Keratinocyte (primary cell): ENCODE measurements around the gene NDRG3. TPM values are rescaled to one million over a fixed set of nuclear protein-coding genes. Genes with fewer than 3 reads are reported as not detected.

ENCODE experiments used
- DNase-seq: peaks from one replicate; pipeline ENCODE4 v3.0.0-alpha.2; 2011; ENCODE audit warnings: low read depth, missing footprints, low spot score
- FAIRE-seq: peaks from 2 replicates; lab custom pipeline; 2011; peaks lifted over from hg19 to GRCh38; lab: Jason Lieb, UNC
- H2AFZ ChIP-seq: 2 replicates; pipeline ENCODE4 v1.6.0; 2012; ENCODE audit warnings: low read length, control low read depth, inconsistent platforms; ENCODE audit not compliant: control insufficient read depth
- H3K27ac ChIP-seq: 2 replicates; pipeline ENCODE4 v1.5.1; 2011; ENCODE audit warnings: low read length; ENCODE audit not compliant: control insufficient read depth, insufficient read depth
- H3K27me3 ChIP-seq: 3 replicates; pipeline ENCODE4 v1.6.0; 2011; ENCODE audit warnings: low read length; ENCODE audit not compliant: control insufficient read depth, insufficient read depth; ENCODE audit errors: extremely low read depth
- H3K36me3 ChIP-seq, 2 experiments: 2 replicates in 1 of 2; 3 replicates in 1 of 2; pipeline ENCODE4 v1.5.1; 2011; ENCODE audit warnings: low read length in 2 of 2, mild to moderate bottlenecking in 1 of 2; ENCODE audit not compliant: control insufficient read depth in 2 of 2, insufficient read depth in 2 of 2; ENCODE audit errors: extremely low read depth in 1 of 2
- H3K4me1 ChIP-seq: 3 replicates; pipeline ENCODE4 v1.5.1; 2011; ENCODE audit warnings: low read length; ENCODE audit not compliant: control insufficient read depth, insufficient read depth; ENCODE audit errors: extremely low read depth
- H3K4me2 ChIP-seq: 3 replicates; pipeline ENCODE4 v1.6.0; 2011; ENCODE audit warnings: low read depth, low read length; ENCODE audit not compliant: control insufficient read depth, insufficient read depth; ENCODE audit errors: extremely low read depth
- H3K4me3 ChIP-seq, 3 experiments: fragments of 200-600 bp in 1 of 3; sonication (generic) in 1 of 3; 2 replicates in 2 of 3; 3 replicates in 1 of 3; pipeline ENCODE4 v1.5.1; 2011 to 2016; ENCODE audit warnings: low read length in 3 of 3, mild to moderate bottlenecking in 3 of 3, control low read depth in 2 of 3, inconsistent platforms in 1 of 3, low read depth in 1 of 3, mixed read lengths in 1 of 3, mixed run types in 1 of 3, moderate library complexity in 1 of 3; ENCODE audit not compliant: control insufficient read depth in 2 of 3, insufficient read depth in 2 of 3; ENCODE audit errors: extremely low read depth in 1 of 3
- H3K79me2 ChIP-seq: 2 replicates; pipeline ENCODE4 v1.6.0; 2012; ENCODE audit warnings: low read length; ENCODE audit not compliant: control insufficient read depth, insufficient read depth
- H3K9ac ChIP-seq: 3 replicates; pipeline ENCODE4 v1.6.0; 2011; ENCODE audit warnings: low read length; ENCODE audit not compliant: control insufficient read depth, insufficient read depth; ENCODE audit errors: extremely low read depth
- H3K9me1 ChIP-seq: 3 replicates; pipeline ENCODE4 v1.6.0; 2011; ENCODE audit warnings: low read length; ENCODE audit not compliant: control insufficient read depth, insufficient read depth; ENCODE audit errors: extremely low read depth
- H3K9me3 ChIP-seq: 2 replicates; pipeline ENCODE4 v1.5.1; 2012; ENCODE audit warnings: low read depth, low read length; ENCODE audit not compliant: control insufficient read depth
- H4K20me1 ChIP-seq: 3 replicates; pipeline ENCODE4 v1.6.0; 2011; ENCODE audit warnings: low read length; ENCODE audit not compliant: control insufficient read depth, insufficient read depth; ENCODE audit errors: extremely low read depth
- CTCF ChIP-seq, 3 experiments: IDR thresholded peaks in 1 of 3; conservative IDR thresholded peaks in 1 of 3; optimal IDR thresholded peaks in 1 of 3; 2 replicates in 2 of 3; 3 replicates in 1 of 3; pipeline versions ENCODE3 to v1.5.1; 2011; ENCODE audit warnings: low read length in 3 of 3, mild to moderate bottlenecking in 3 of 3, moderate library complexity in 2 of 3, control low read depth in 1 of 3, inconsistent platforms in 1 of 3; ENCODE audit not compliant: insufficient read depth in 2 of 3; ENCODE audit errors: extremely low read depth in 1 of 3
- EZH2 ChIP-seq: IDR thresholded peaks from one replicate; pipeline ENCODE4 v1.6.1; 2012; ENCODE audit warnings: inconsistent platforms, mild to moderate bottlenecking, low read length, moderate library complexity
- dilution Hi-C: fragments of 300-500 bp; cut with MboI; formaldehyde crosslinking; loops from one replicate; pipeline ENCODE4 v1.7.0; 2020; ENCODE audit warnings: low sequenced_read_pairs; ENCODE audit not compliant: extremely low pct_ligation_motif_present
- polyA plus RNA-seq, 5 experiments: library from polyadenylated mRNA; depleted of rRNA in 3 of 5; stranded (reverse) in 3 of 5; stranded (forward) in 1 of 5; unstranded in 1 of 5; fragments of >200 nt; gene quantifications; 1 replicate in 1 of 5; 2 replicates in 3 of 5; 3 replicates in 1 of 5; pipeline versions ENCODE4 v1.2.1 to v1.2.3, GENCODE V29; 2011 to 2012; ENCODE audit warnings: missing spikeins in 2 of 5, low read depth in 1 of 5, low replicate concordance in 1 of 5

Gene NDRG3
- polyA plus RNA-seq, 1 donor (not counting 4 experiments of a cell fraction or from before 2014, with no cell fraction given) = 44.1 TPM

DNA sequence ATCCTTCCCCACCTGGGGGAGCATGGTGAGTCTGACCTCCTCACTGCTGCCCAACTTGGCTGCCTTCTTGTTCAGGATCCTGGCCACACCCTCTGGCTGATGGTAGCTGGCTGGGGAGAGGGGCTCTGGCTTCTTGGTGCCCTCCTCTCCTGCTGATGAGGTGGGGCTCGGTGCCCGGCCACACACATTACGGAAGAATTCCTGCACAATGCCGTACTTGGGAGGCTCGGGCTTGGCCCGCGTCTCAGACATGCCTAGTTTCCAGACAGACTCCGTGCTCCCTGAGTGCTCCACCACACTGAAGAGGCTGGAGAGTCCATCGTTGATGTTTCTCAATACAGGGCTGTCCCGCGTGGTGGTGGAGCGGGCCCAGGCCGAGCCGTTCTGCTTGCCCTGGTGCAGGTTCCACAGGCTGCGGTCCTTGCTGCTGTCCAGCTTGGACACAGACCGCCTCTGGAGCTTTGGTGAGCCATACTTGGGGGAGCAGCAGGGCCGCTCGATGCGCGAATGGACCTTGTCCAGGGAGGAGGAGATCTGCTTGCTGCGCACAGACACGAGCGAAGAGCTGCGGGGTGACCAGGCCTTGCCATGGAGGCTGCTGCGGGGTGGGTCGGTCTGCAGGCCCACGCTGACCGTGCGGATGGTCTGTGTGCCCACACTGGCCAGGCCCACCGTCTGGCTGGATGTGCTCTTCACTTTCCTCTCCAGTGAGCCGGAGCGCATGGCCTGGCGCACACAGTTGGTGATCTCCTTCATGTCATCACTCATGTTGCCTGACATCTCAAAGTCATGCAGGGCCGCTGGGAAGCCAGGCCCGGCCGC is 47.6 kb upstream of the NDRG3 start:
- peaks cover 23 to 52% of the 10 kb centered on the region in 2 experiments for H3K36me3 ChIP-seq
- H3K27me3 ChIP-seq = no peaks in the 10 kb centered on the region
- dilution Hi-C loops = no loop called here

DNA sequence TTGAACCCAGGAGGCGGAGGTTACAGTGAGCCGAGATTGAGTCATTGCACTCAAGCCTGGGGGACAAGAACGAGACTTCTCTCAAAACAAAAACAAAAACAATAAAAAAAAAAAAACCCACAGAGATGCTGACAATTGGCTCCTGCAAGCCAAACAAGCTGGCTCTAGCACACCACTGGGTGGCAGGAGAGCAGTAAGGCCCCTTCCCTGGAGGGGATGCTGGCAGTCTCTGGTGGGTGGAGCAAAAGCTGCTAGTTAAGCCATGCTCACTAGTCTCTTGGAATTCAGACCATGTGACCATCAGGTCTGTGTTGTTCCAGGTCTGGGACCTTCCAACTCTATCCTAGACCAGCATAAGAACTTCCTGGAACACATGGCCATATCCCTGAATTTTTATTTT is 46.5 kb upstream of the NDRG3 start:
- peaks cover 20 to 41% of the 10 kb centered on the region in 2 experiments for H3K36me3 ChIP-seq
- no peak overlapping the region for H3K9ac ChIP-seq
- H3K27ac ChIP-seq = no peak overlapping the region
- H3K4me3 ChIP-seq = no peak overlapping the region
- H3K4me1 ChIP-seq = no peaks in the 10 kb centered on the region
- H3K27me3 ChIP-seq = no peaks in the 10 kb centered on the region
- DNase-seq (no peak), FAIRE-seq (no peak)
- no peaks in the 10 kb centered on the region for H3K9me3 ChIP-seq
- no peak overlapping the region for H3K4me2 ChIP-seq
- dilution Hi-C loops = no loop called here
- TF ChIP-seq EZH2 (no peak), CTCF (optimal IDR thresholded peaks at IDR 0.05 in 1 of 3, IDR thresholded peaks at IDR 0.05 in 1 of 3, conservative IDR thresholded peaks at IDR 0.05 in 1 of 3; ENCODE audit: extremely low read depth in 1 of 3, insufficient read depth in 2 of 3, low read length in 3 of 3) (peak; percentile 31 to 46 (median 44))
- H2AFZ ChIP-seq = no peak overlapping the region
- H3K79me2 ChIP-seq = peaks cover 3% of the 10 kb centered on the region
- H3K9me1 ChIP-seq = no peaks in the 10 kb centered on the region
- H4K20me1 ChIP-seq = no peaks in the 10 kb centered on the region

More for the DNA sequence above, 47.6 kb upstream of the NDRG3 start:
- H3K9me1 ChIP-seq = no peaks in the 10 kb centered on the region
- DNase-seq (no peak), FAIRE-seq (no peak)
- H3K4me1 ChIP-seq = no peaks in the 10 kb centered on the region
- H4K20me1 ChIP-seq = peaks cover 2% of the 10 kb centered on the region
- no peak overlapping the region for H3K27ac ChIP-seq
- no peak overlapping the region for H3K4me3 ChIP-seq
- TF ChIP-seq EZH2 (no peak), CTCF (optimal IDR thresholded peaks at IDR 0.05 in 1 of 3, IDR thresholded peaks at IDR 0.05 in 1 of 3, conservative IDR thresholded peaks at IDR 0.05 in 1 of 3; ENCODE audit: extremely low read depth in 1 of 3, insufficient read depth in 2 of 3, low read length in 3 of 3) (no peak)
- H3K4me2 ChIP-seq = no peak overlapping the region
- peaks cover 3% of the 10 kb centered on the region for H3K79me2 ChIP-seq
- no peak overlapping the region for H2AFZ ChIP-seq
- no peak overlapping the region for H3K9ac ChIP-seq
- no peaks in the 10 kb centered on the region for H3K9me3 ChIP-seq
